AG08395 (cell line): ENCODE results near the gene PDHX.
"Not testable (repeated sequence)": the region's sequence is repeated elsewhere in the genome, so short reads cannot be mapped to it uniquely, and the experiment has no call there.

ENCODE experiments used
- DNase-seq: peaks from one replicate; pipeline ENCODE4 v3.0.0; 2012; ENCODE audit warnings: mixed read lengths, low spot score

The PDHX gene

GRCh38 chr11:34911676-34912075 is 4.7 kb upstream of the PDHX start:
- DNase-seq, result no peak

GRCh38 chr11:34913556-34913955 is 2.9 kb upstream of the PDHX start:
- DNase-seq, result not testable (repeated sequence)

GRCh38 chr11:34915136-34916014 is 1.0 kb upstream of the PDHX start:
- no peak for DNase-seq

GRCh38 chr11:34916843-34917770 is 689 bp downstream of the PDHX start:
- peak; percentile 8 for DNase-seq

DNA sequence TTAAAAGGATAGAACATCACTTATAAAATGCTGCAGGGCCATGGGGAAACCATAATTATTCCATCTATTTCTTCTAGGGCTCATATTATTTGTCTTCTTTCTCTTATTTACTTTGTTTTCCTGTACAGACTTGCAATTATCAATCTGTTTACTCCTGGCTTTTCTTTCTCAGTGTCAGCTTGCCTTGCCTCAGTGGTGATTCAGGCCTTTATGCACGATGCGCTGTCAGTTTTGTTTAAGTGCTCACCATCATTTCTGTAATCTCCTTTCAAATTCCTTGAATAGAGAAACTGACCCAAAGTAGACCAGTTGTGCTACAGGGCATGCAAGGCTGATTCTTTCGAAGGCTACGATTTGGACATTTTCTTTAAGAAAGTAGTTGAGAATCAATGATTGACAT is 4.7 kb downstream of the PDHX start:
- DNase-seq, result no peak

DNA sequence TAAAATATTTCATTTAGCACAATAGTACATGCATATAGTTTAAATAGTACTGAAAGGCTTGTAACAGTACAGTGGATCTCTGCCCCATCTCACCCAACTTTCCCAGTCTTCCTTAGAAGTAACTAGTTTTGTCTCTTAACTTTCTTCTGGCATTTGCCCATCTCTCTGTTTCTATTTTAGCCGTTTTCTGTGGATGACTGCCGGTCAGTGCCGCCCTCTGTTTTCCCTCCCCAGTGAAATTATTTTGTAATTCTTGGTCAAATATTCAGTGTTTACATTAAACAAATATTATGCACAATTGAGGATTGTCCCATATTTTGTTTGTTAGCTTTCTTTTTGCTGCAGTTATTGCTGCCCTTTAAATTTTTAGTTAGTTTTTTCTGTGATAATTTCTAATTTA is 8.3 kb downstream of the PDHX start:
- DNase-seq, result peak; percentile 2

DNA sequence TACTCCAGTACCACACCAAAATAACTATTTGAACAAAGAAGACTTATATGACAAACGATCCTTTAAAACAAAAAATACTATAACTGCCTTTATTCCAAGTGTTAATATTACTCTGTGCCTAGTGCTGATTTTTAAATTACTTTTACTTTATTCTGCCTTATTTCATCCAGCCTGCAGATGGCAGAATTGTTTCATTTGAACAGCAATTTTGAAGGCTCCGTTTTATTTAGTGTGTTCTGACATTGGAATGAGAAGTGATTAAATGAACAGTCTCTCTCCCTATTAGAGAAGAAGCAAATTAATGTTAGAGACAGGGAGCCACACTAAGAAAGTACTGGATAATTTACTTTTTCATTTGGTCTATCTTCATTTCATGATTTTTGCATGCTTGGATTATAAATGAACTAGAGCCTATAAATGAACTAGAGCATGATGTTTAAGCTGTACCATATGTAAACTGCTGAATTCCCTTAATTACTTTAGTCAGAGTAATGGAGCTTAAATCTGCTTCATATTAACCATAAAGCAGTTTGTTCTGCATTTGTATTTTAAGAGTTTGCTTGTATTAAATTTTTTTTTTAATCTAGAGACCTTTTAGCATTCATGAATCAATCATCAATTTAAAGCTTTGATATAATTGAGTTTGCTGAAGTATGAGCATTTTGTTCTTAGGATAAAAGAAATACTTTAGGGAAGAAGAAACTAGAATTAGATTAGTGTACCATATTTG is 9.8 kb downstream of the PDHX start:
- peak; percentile 31 for DNase-seq

DNA sequence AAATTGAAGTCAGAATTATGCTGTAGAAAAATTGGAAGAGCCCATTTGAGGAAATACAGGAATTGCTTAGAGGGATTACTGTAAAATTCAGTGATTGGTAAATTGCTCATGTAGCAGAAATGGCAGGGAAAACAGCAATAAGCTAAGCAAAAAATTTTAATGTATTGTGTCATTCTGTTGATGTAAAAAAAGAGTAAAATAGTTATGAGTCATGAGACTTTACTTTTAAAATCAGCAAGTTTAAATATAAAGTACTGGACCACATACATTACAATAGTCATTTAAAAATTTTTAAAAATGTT is 10.4 kb downstream of the PDHX start:
- DNase-seq, result no peak

GRCh38 chr11:34928268-34928959 is 12.0 kb downstream of the PDHX start:
- DNase-seq, result no peak

DNA sequence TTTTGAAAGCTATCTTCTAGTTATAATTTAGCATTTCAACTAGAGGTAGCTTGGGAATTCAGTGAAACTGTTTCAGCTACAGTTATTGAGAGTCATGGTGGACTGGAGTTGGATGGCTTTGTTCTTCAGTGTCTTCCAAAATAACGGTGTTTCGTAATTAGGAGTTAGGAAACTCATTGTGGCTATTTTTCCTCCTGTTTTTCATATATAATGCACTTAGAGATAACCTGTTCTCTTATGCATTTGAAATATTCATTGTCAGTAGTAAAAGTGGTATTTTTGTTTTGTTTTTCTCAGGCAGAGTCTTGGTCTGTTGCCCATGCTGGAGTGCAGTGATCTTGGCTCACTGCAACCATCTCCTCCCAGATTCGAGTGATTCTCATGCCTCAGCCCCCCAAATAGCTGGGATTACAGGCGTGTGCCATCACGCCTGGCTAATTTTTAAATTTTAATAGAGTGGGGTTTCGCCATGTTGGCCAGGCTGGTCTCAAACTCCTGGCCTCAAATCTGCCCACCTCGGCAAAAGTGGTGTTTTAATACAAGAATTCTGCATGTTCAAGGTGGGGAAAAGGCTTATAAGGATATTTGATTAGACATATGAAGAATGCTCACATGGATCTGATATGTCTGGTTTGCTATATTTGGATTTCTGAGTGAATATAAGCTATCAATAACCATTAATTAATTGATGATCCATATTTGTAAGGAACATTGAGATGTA is 12.7 kb downstream of the PDHX start:
- no peak for DNase-seq

GRCh38 chr11:34929794-34930763 is 13.7 kb downstream of the PDHX start:
- no peak for DNase-seq

GRCh38 chr11:34936945-34937629 is 20.7 kb downstream of the PDHX start:
- no peak for DNase-seq

DNA sequence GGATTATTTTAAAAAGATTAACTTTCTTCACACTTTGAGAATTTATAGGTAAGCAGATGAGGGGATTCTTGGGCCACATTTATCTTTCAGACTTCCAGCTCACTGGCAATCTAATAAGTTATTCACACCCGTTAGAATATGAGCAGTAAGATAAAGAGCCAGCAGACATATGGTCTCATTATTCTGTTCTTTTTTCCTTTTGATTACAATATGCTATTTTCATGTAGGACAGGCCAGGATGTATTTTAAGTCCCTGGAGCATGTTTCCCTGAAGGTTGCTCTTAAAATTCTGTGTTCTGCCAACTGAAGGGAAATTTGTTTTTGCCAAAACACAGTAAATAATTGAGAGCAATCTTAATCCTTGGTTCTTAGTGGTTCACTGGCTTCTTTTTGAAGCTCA is 22.2 kb downstream of the PDHX start:
- no peak for DNase-seq

DNA sequence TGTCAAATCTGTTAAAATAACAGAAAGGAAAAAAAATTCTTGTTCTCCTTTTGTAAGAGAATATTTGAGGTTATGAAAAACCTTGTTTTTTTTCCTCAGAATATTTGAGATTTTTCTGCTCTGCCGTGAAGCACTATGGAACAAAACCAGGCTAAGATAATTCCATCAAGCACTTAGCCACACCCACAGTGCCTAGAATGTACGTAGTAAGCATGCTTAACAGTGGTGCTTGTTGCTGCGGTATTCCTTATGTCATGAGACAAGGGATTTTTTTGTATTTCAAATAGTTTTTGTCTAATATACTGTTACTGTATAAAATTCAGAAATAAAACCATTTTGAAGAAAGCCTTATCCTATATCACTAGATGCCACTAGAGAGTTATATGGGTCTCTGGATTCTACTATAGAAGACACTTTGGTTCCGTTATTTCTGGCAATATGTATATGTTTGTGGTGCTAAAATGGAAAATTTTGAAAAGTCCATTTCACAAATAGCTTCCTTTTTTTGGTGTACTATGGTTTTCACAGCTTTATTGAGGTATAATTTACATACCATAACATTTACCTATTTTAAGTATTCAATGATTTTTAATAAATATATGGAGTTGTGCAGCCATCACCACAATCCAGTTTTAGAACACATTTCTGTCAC is 23.7 kb downstream of the PDHX start:
- peak; percentile 34 for DNase-seq

GRCh38 chr11:34941688-34942087 is 25.3 kb downstream of the PDHX start:
- DNase-seq, result no peak

DNA sequence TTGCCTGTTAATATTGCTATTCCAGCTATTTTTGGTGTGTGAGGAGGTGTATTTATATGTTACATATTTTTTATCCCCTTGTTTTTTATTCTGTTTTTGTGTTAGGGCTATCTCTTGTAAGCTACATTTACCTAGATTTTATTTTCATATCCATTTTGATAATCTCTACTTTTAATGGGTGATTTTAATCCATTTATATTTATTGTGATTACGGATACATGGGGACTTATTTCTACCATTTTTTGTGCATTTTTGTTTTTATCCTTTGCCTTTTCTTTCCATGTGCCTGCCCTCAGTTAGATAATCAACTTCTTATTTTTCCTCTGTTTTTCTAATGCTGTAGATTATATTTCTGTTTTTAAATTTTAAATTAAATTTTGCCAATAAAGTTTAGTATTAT is 28.3 kb downstream of the PDHX start:
- DNase-seq, result no peak

DNA sequence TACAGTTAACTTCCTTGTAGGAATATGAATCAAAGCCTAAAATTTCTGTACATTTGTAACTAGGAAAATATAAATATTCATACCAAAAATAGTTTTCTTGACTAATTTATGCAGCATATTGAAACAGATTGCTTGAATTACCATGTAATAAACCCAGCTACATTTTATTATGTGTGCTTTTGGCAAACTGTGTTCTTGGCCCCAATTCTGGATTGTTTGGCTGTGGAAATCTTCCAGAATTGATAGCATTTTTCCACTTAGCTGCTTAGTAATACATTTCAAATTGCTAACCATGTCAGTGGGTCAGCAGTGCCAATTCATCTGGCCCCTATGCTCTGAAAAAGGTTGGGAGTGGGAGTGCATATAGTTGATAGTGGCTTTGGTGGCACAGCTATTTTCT is 32.3 kb downstream of the PDHX start:
- DNase-seq, result peak; percentile 41

DNA sequence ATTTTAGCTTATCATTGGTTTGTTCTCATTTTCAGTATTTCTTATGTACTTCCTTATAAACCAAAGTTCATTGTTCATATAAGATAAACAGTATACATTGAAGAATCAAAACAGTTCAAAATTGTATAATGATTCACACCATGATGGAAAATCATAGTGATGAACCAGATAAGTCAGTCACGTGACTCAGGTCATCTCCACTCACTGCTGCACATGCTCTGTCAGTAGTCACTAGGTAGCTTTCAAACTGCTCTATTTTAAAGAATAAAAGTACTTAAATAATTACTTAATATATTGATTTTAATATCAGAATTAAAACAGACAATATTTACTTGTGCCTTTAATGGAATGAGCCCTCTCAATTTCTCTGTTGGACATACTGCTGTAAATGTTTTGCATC is 37.5 kb downstream of the PDHX start:
- no peak for DNase-seq

- DNase-seq, result no peak
Observed at GRCh38 chr11:34957206-34957605, 40.8 kb downstream of the PDHX start.
